HG03469 (cell line): ENCODE measurements around the gene RASGRP3.

Experiments
- ATAC-seq: cut with Tn5 transposase; IDR thresholded peaks from one replicate; pipeline ENCODE4 v1.9.1; 2021; ENCODE audit warnings: mild to moderate bottlenecking, moderate library complexity, moderate number of reproducible peaks; ENCODE audit not compliant: unreplicated experiment

Gene RASGRP3

GRCh38 chr2:33518929-33519328 lies 42.5 kb downstream of the RASGRP3 start:
- no peak for ATAC-seq

GRCh38 chr2:33521791-33522281 lies 45.4 kb downstream of the RASGRP3 start:
- ATAC-seq = no peak

GRCh38 chr2:33522576-33522975 lies 46.1 kb downstream of the RASGRP3 start:
- ATAC-seq = no peak

- no peak for ATAC-seq
Measured at GRCh38 chr2:33525666-33526065, 49.2 kb downstream of the RASGRP3 start.

GRCh38 chr2:33526132-33526531 lies 49.7 kb downstream of the RASGRP3 start:
- no peak for ATAC-seq

- no peak for ATAC-seq
Measured at GRCh38 chr2:33526921-33527320, 50.5 kb downstream of the RASGRP3 start.

- no peak for ATAC-seq
Measured at GRCh38 chr2:33528441-33528950, 52.0 kb downstream of the RASGRP3 start.

GRCh38 chr2:33529771-33530481 lies 53.5 kb downstream of the RASGRP3 start:
- ATAC-seq = no peak

GRCh38 chr2:33530690-33531548 lies 54.5 kb downstream of the RASGRP3 start:
- no peak for ATAC-seq

- ATAC-seq = no peak
Measured at GRCh38 chr2:33531549-33532059, 55.2 kb downstream of the RASGRP3 start.

GRCh38 chr2:33532146-33532545 lies 55.7 kb downstream of the RASGRP3 start:
- no peak for ATAC-seq

GRCh38 chr2:33532966-33533365 lies 56.5 kb downstream of the RASGRP3 start:
- ATAC-seq = no peak

GRCh38 chr2:33535421-33535820 lies 59.0 kb downstream of the RASGRP3 start:
- ATAC-seq = no peak

GRCh38 chr2:33541243-33541642 lies 64.8 kb downstream of the RASGRP3 start:
- no peak for ATAC-seq

GRCh38 chr2:33550206-33550605 lies 73.8 kb downstream of the RASGRP3 start:
- no peak for ATAC-seq

- ATAC-seq = no peak
Measured at GRCh38 chr2:33552758-33553461, 76.5 kb downstream of the RASGRP3 start.

- ATAC-seq = no peak
Measured at GRCh38 chr2:33555681-33556080, 79.2 kb downstream of the RASGRP3 start.

- no peak for ATAC-seq
Measured at GRCh38 chr2:33559328-33559727, 82.9 kb downstream of the RASGRP3 start.

- no peak for ATAC-seq
Measured at GRCh38 chr2:33560017-33560416, 83.6 kb downstream of the RASGRP3 start.

- ATAC-seq = no peak
Measured at GRCh38 chr2:33561872-33562271, 85.4 kb downstream of the RASGRP3 start.

- ATAC-seq = no peak
Measured at GRCh38 chr2:33570681-33571080, 94.2 kb downstream of the RASGRP3 start.
